ENCODE measurements around the gene CDKAL1.

DNA sequence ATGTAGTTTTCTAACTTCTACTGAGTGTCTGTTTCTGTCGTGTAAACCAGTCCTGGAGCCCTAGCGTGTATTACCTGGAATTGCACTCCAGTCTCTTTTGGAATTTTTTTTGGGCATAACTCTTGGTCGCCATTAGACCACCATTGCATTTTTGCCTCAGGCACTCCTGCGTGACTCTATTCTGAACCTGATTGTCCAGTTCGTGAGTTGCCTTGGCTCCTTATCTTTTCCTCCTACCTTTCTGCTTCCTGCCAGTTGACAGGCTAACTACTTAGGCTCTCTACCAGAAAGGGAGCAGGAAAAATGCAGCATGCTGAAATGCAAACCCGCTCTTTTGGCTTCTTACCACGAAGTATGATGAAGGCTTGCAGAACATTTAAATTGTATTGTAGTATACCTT lies 568.4 kb downstream of the CDKAL1 start:
- TF ChIP-seq ARNTL (CRISPR knock-in tag; IDR thresholded peaks at IDR 0.05; ENCODE audit: borderline replicate concordance, low read depth) = no peak
- no peak for TF ChIP-seq ESRRG (CRISPR knock-in tag; IDR thresholded peaks at IDR 0.05)
- no peak for TF ChIP-seq PPARA (CRISPR knock-in tag; IDR thresholded peaks at IDR 0.05; ENCODE audit: borderline replicate concordance)
- no peak for TF ChIP-seq PATZ1 (CRISPR knock-in tag; IDR thresholded peaks at IDR 0.05; ENCODE audit: borderline replicate concordance)
- TF ChIP-seq CSDC2 (CRISPR knock-in tag; IDR thresholded peaks at IDR 0.05) = no peak
- TF ChIP-seq CREB5 (CRISPR knock-in tag; IDR thresholded peaks at IDR 0.05; ENCODE audit: low read depth) = no peak

Data from SK-N-SH treated with all-trans-retinoic acid at 6 μM for 48 hours (cell line).